Articular chondrocyte of knee joint (primary cell): ENCODE data around the gene GJD4. TPM values are rescaled to one million over a fixed set of nuclear protein-coding genes. Genes with fewer than 3 reads are reported as not detected.

Source experiments
- total RNA-seq: library from RNA; depleted of rRNA; stranded (reverse); fragments of >200 nt; gene quantifications from 2 replicates; pipeline ENCODE4 v1.2.3, GENCODE V29; 2012

The GJD4 gene, protein sequence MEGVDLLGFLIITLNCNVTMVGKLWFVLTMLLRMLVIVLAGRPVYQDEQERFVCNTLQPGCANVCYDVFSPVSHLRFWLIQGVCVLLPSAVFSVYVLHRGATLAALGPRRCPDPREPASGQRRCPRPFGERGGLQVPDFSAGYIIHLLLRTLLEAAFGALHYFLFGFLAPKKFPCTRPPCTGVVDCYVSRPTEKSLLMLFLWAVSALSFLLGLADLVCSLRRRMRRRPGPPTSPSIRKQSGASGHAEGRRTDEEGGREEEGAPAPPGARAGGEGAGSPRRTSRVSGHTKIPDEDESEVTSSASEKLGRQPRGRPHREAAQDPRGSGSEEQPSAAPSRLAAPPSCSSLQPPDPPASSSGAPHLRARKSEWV
- total RNA-seq = 0.22 TPM in 1 of 2 replicates, not detected in the other

DNA sequence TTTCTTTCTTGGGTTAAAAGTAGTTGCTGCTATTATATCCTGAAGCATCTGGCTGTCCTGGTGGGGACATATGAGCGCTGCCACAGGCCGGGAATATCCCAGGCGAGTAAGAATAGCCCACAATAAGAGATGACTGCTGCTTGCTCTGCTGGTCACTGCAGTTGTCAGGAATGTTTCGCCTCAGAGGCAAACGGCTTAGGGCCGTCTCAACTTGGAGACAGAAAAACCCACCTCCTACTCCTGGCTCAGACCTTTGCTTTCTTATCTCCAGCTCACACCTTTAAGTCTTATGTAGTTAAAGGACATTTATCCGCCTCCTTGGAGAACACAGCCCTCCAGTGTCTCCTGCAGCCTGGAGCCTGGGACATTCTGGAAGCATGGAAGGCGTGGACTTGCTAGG is at the start of gene GJD4:
GJD4 (plus strand) TSS at position 151 of the 400 bp plus-strand sequence; CDS start at position 378, 227 bp downstream.

GRCh38 chr10:35642035-35642792 is 37.1 kb downstream of the GJD4 start, which contains the start of gene FZD8:
Gene FZD8 (minus strand): TSS chr10:35642296. CDS start chr10:35641429, 867 bp downstream.

Other genes starting within 250 kb of the GJD4 start
- 23.4 and 31.1 TPM in 2 replicates for gene FZD8, start 37.0 kb downstream of the GJD4 start, total RNA-seq